Vagina (tissue), 2 donors: ENCODE data around the gene NTSR1. TPM values are rescaled to one million over a fixed set of nuclear protein-coding genes. Genes with fewer than 3 reads are reported as not detected.

Experiments used
- DNase-seq, 2 donors: peaks; one replicate each; pipeline ENCODE4 v3.0.0-alpha.2; 2017; ENCODE audit errors: extremely low spot score in 2 of 2
- H3K27ac ChIP-seq: fragments of 200-600 bp; sonication (generic); one replicate; pipeline ENCODE4 v1.5.1; 2019
- H3K27me3 ChIP-seq: fragments of 200-600 bp; sonication (generic); one replicate; pipeline ENCODE4 v1.5.1; 2019
- H3K36me3 ChIP-seq, 2 donors: fragments of 200-600 bp; sonication (generic); one replicate each; pipeline ENCODE4 v1.5.1; 2017 to 2019
- H3K4me1 ChIP-seq: fragments of 200-600 bp; sonication (generic); one replicate; pipeline ENCODE4 v1.5.1; 2019
- H3K4me3 ChIP-seq, 2 donors: fragments of 200-600 bp; sonication (generic); 1 replicate in 1 of 2; 2 replicates in 1 of 2; pipeline ENCODE4 v1.5.1; 2016 to 2019
- H3K9me3 ChIP-seq: fragments of 200-600 bp; sonication (generic); one replicate; pipeline ENCODE4 v1.5.1; 2019
- POLR2A ChIP-seq, 2 donors: fragments of 450-650 bp; IDR thresholded peaks; one replicate each; pipeline ENCODE4 v1.6.1; 2017; ENCODE audit warnings: antibody characterized with exemption in 2 of 2, mild to moderate bottlenecking in 2 of 2, moderate library complexity in 2 of 2
- POLR2AphosphoS5 ChIP-seq, 2 donors: sonication (generic); formaldehyde crosslinking; IDR thresholded peaks; one replicate each; pipeline ENCODE4 v1.9.0; 2017; ENCODE audit warnings: antibody characterized with exemption in 2 of 2, mild to moderate bottlenecking in 2 of 2, low read depth in 1 of 2; ENCODE audit not compliant: insufficient read depth in 1 of 2
- intact Hi-C: fragments of 100-400 bp; cut with DNase I; formaldehyde crosslinking; loops from one replicate; pipeline ENCODE4 v1.15.1; 2023
- total RNA-seq: library from RNA; depleted of rRNA; stranded (reverse); fragments of >200 nt; gene quantifications from one replicate; pipeline ENCODE4 v1.2.3, GENCODE V29; 2016
- TF ChIP-seq, protein P1 (sequence below), 3 experiments: fragments of 450-650 bp in 2 of 3; fragments of 200-600 bp in 1 of 3; sonication (generic) in 1 of 3; IDR thresholded peaks; one replicate each; pipeline ENCODE4 v1.5.1; 2017 to 2019; ENCODE audit warnings: antibody characterized with exemption in 3 of 3, mild to moderate bottlenecking in 2 of 3, moderate library complexity in 2 of 3

NTSR1 gene
- total RNA-seq, 1 donor from 2014 or later: 0.49 TPM

DNA sequence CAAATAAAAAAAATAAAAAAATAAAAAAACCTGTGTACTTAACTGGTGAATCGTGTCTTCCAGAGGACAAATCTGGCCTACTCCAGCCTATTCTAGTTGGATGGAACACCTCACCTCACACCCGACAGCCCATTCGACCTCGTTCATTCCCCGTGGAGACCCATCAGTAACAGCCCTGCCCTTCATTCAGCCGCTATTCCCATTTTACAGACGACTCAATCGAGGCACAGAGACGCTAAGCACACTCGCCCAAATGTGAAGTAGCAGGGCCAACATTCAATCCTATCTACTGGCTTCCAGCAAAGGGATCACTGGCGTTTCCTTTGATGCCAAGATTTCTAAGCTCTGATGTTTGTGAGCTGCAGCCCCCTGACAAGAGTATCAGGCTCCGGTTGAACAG lies 1.8 kb upstream of the NTSR1 start:
- H3K27me3 ChIP-seq: peaks cover 24% of the 10 kb centered on the region

DNA sequence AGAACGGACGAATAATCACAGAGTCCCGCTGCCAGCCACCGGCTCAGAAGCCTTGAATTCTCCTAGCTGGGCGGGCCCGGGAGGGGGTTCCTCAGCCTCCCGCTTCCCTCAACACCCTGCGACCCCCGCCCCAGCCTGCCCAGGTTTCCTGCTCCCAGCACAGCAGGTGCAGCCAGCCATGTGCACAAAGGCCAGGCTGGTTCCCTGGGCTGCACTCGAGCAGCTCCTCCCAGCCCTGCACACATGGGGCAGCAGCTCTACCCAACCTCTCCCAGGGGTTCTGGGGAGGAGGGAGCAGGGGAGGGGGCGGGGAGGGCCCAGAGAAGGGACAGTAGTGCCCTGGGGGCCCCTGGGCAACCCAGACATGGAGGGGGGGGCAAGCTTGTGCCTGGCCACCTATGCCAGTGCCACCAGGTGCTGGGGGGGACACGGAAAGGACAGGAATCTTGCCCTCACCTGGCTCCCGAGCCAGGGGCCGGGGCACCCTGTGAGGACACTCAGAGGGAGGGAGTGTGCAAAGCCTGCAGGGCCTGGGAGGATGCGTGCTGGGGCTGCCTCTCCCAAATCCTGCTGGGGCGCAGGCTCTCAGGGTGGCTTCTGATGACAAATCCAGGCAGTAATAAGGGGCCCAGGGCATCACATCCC lies 1.2 kb upstream of the NTSR1 start:
- H3K36me3 ChIP-seq: no peaks in the 10 kb centered on the region
- no peaks in the 10 kb centered on the region for H3K9me3 ChIP-seq
- H3K27me3 ChIP-seq: peaks cover 24% of the 10 kb centered on the region
- peaks cover 8% of the 10 kb centered on the region for H3K4me1 ChIP-seq
- no peak for DNase-seq
- H3K27ac ChIP-seq: no peak overlapping the region
- TF ChIP-seq POLR2AphosphoS5 (IDR thresholded peaks at IDR 0.05; ENCODE audit: insufficient read depth in 1 of 2, low read depth in 1 of 2): no peak
- intact Hi-C loops: no loop called here
- H3K4me3 ChIP-seq: no peak overlapping the region

More for the DNA sequence above, 1.8 kb upstream of the NTSR1 start:
- no peak overlapping the region for H3K27ac ChIP-seq
- no peak overlapping the region for H3K4me3 ChIP-seq
- no peak for TF ChIP-seq POLR2AphosphoS5 (IDR thresholded peaks at IDR 0.05; ENCODE audit: insufficient read depth in 1 of 2, low read depth in 1 of 2)
- TF ChIP-seq POLR2A (IDR thresholded peaks at IDR 0.05): no peak
- TF ChIP-seq, protein P1, sequence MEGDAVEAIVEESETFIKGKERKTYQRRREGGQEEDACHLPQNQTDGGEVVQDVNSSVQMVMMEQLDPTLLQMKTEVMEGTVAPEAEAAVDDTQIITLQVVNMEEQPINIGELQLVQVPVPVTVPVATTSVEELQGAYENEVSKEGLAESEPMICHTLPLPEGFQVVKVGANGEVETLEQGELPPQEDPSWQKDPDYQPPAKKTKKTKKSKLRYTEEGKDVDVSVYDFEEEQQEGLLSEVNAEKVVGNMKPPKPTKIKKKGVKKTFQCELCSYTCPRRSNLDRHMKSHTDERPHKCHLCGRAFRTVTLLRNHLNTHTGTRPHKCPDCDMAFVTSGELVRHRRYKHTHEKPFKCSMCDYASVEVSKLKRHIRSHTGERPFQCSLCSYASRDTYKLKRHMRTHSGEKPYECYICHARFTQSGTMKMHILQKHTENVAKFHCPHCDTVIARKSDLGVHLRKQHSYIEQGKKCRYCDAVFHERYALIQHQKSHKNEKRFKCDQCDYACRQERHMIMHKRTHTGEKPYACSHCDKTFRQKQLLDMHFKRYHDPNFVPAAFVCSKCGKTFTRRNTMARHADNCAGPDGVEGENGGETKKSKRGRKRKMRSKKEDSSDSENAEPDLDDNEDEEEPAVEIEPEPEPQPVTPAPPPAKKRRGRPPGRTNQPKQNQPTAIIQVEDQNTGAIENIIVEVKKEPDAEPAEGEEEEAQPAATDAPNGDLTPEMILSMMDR (IDR thresholded peaks at IDR 0.05): no peak
- no peak for DNase-seq
- H3K36me3 ChIP-seq: no peaks in the 10 kb centered on the region
- peaks cover 8% of the 10 kb centered on the region for H3K4me1 ChIP-seq
- no peaks in the 10 kb centered on the region for H3K9me3 ChIP-seq
- intact Hi-C loops: no loop called here

DNA sequence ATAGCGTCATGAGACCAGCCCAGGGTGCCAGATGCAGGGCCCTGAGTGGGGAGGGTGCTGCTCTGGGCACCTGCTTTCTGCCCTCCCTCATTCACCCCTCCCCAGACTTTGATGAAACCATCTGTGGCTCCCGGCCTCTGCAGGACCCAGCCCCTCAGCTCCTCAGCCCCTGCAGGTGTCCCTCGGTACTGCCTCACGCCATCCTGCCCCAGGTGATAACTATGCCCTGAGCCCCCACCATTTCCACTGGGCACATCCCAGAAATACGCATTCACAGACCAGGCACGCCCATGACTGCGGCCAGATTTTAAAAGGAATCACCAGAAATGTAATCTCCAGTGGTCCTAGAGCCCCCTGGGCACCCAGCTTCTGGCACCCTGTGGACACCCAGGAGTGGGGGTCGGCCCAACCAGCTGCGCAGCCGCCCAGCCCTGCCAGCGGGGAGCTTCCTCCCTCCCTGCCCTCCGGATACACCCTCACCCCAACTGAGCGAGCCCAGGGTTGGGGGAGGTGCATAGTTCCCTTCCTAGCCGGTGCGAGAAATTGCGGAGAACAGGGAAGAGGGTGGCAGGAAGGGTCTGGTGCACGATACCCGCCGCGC lies 615 bp upstream of the NTSR1 start:
- Histone ChIP-seq H3K27ac (no peak overlapping the region), H3K4me1 (peaks cover 8% of the 10 kb centered on the region), H3K9me3 (no peaks in the 10 kb centered on the region), H3K27me3 (peaks cover 24% of the 10 kb centered on the region), H3K36me3 (no peaks in the 10 kb centered on the region), H3K4me3 (no peak overlapping the region)
- TF ChIP-seq POLR2A (IDR thresholded peaks at IDR 0.05): no peak
- TF ChIP-seq POLR2AphosphoS5 (IDR thresholded peaks at IDR 0.05; ENCODE audit: insufficient read depth in 1 of 2, low read depth in 1 of 2): no peak
- TF ChIP-seq, protein P1 (IDR thresholded peaks at IDR 0.05): no peak
- no peak for DNase-seq
- intact Hi-C loops: no loop called here

DNA sequence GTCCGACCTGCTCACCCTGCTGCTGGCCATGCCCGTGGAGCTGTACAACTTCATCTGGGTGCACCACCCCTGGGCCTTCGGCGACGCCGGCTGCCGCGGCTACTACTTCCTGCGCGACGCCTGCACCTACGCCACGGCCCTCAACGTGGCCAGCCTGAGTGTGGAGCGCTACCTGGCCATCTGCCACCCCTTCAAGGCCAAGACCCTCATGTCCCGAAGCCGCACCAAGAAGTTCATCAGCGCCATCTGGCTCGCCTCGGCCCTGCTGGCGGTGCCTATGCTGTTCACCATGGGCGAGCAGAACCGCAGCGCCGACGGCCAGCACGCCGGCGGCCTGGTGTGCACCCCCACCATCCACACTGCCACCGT lies 885 bp downstream of the NTSR1 start:
- H3K9me3 ChIP-seq: no peaks in the 10 kb centered on the region
- peaks cover 3% of the 10 kb centered on the region for H3K4me1 ChIP-seq
- no peak overlapping the region for H3K4me3 ChIP-seq
- intact Hi-C loops: no loop called here
- DNase-seq: no peak
- H3K36me3 ChIP-seq: no peaks in the 10 kb centered on the region
- no peak for TF ChIP-seq POLR2AphosphoS5 (IDR thresholded peaks at IDR 0.05; ENCODE audit: insufficient read depth in 1 of 2, low read depth in 1 of 2)
- TF ChIP-seq, protein P1 (IDR thresholded peaks at IDR 0.05): no peak
- no peak for TF ChIP-seq POLR2A (IDR thresholded peaks at IDR 0.05)
- peaks cover 24% of the 10 kb centered on the region for H3K27me3 ChIP-seq
- H3K27ac ChIP-seq: no peak overlapping the region

DNA sequence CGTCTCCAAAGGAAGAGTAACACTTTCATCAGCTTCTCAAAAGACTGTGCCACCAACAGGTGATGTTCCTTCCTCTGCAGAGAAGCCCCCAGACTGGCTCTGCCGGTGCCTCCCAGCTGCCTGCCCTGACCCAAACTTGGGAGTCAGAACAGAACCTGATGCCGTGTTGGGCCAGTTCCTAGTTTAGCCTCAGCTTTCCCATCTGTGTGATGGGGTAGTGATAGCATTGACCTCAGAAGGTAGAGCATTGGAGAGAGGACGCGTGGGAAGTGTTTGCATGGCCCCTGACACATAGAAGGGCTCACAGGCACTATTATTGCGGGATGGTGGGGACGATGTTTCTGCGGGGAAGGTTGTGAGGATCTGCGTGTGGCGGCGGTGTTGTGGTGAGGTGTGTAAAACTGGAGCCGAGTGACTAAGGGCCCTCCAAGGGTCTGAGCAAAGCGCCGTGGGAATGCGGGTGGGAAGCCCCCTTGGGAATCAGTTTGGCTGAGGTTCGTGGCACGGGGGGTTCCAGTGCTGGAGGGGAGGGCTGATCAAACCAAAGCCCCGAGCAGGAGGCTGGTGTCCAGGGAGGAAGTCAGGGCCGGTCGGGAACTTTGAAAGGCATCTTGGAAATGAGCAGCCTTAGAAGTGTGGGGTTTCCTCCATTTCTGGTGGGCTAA lies 1.7 kb downstream of the NTSR1 start:
- no peak for DNase-seq
- Histone ChIP-seq H3K27me3 (peaks cover 24% of the 10 kb centered on the region), H3K4me3 (no peak overlapping the region), H3K27ac (no peak overlapping the region), H3K9me3 (no peaks in the 10 kb centered on the region), H3K4me1 (no peaks in the 10 kb centered on the region), H3K36me3 (no peaks in the 10 kb centered on the region)
- intact Hi-C loops: no loop called here
- TF ChIP-seq POLR2A (IDR thresholded peaks at IDR 0.05): no peak
- TF ChIP-seq POLR2AphosphoS5 (IDR thresholded peaks at IDR 0.05; ENCODE audit: insufficient read depth in 1 of 2, low read depth in 1 of 2): no peak
- TF ChIP-seq, protein P1 (IDR thresholded peaks at IDR 0.05): no peak
